NOMO-1 treated with DMSO at 0.1 percent for 48 hours (cell line): ENCODE measurements around the gene KCTD14.

Experiments
- DNase-seq: peaks from one replicate; lab custom pipeline; 2025; ENCODE audit not compliant: unreplicated experiment; lab: John Stamatoyannopoulos, UW

Gene KCTD14

DNA sequence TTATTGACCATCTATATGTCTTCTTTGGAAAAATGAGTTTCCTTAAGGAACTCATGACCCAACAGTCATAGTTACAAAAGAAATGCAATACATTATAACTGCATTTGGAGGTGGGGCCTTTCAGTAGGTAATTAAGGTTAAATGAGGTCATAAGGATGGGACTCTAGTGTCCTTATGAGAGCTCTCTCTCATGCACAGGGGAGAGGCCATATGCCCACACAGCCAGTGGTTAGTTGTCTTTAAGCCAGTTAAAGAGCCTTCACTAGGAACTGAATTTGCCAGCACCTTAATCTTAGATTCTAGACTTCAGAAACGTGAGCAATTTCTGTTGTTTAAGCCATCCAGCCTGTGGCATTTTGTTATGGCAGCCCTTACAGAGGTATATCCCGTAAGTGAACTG lies 56.0 kb downstream of the KCTD14 start:
- no peak for DNase-seq

DNA sequence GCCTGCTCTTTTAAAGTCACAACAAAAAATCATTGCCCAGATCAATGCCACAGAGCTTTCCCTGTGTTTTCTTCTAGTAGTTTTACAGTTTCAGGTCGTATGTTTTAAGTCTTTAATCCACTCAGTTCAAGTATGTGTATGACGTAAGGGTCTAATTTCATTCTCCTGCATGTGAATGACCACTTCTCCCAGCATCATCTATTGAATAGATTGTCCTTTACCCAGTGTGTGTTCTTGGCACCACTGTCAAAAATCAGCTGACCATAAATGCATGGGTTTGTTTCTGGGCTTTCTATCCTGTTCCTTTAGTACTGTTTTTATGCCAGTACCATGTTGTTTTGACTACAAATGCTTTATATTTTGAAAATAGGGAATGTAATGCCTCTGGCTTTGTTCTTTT lies 56.7 kb downstream of the KCTD14 start:
- DNase-seq = no peak
